Measurements from ENCODE around the gene GBE1.
"Not testable (repeated sequence)": the region's sequence is repeated elsewhere in the genome, so short reads cannot be mapped to it uniquely, and the experiment has no call there.

Gene GBE1

DNA sequence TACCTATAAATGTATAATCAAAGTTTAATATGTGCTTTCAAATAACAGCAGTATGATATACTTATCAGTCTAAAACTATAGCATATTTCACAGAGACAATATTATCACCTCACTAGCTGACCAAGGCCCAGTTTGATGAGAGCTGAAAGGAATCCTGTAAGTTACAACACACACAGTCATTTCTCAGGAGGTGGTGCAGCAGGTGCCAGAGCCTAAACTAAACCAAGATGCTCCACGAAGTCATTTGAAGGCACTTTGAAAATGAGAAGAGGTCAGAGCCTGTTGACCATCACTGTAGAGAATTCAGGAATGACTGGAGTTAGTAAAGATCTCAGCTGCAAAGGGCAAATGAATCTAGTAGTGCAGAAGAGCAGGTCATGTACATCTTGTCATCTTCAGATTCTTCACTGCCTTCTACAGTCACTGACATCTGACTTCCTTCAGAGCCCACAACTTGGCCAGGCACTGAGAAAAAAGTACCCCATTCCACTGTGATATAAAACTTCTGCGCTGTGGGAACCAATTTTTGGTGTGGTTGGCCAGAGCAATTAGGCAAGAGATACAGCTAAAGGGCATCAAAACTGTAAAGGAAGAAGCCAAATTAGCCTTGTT lies 7.9 kb downstream of the GBE1 start:
- no peak for DNase-seq

DNA sequence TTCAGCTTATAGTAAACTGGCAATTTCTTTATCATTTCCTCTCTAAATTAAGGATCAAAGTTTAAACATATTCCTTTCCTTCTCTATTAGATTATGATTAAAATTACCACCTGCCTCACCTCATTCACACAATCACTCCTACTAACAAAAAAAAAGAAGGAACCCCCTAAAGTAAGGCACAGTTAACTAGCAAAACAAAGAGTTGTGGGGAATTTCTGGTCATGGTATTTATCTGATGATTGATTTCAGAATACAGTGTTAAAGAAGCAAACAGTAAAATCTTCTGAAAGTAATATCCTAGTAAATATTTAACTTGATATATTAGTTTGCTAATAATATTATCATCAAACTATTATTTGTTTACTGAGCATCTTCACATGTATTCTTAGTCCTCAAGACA lies 8.8 kb downstream of the GBE1 start:
- no peak for DNase-seq

DNA sequence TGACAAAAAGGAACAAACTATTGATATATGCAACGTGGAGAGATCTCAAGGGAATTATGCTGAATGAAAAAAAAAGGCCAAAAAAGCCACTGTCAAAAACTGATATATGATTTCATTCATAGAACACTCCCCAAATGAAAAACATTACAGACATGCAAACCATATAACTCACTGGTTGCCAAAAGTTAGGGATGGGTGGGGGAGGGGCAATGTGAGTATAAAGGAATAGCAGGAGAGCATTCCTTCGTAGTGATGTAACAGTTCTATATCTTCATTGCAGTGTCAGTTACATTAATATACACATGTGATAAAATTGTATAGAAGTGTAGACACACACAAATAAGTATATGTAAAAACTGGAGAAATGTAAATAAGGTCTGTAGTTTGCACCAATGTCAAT lies 12.2 kb downstream of the GBE1 start:
- no peak for DNase-seq

DNA sequence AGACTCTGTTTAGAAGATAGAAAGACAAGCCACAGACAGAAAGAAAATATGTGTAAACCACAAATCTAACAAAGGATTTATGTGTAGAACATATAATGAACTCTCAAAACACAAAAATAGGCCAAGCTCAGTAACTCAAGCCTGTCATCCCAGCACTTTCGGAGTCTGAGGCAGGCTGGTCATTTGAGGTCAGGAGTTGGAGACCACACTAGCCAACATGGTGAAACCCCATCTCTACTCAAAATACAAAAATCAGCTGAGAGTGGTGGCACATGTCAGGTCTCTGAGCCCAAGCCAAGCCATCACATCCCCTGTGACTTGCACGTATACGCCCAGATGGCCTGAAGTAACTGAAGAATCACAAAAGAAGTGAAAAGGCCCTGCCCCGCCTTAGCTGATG lies 14.2 kb downstream of the GBE1 start:
- DNase-seq, result not testable (repeated sequence)

DNA sequence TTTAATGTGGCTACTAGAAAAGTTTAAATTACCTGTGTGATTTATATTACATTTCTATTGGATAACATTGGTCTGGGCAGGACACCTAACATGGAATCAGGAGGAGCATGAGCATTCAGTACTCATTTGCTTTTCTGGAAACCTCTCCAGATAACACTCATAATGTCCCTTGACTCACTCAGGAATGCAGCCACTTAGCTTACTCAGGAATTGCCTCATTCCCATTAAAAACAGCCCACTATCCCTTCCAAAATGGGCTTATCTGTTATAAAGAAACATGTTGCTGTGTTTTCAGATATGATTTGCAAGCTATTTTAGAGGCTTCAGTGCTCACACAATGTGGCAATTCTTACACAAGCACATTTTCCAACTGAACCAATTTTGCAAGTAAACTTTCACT lies 17.1 kb downstream of the GBE1 start:
- DNase-seq, result no peak

DNA sequence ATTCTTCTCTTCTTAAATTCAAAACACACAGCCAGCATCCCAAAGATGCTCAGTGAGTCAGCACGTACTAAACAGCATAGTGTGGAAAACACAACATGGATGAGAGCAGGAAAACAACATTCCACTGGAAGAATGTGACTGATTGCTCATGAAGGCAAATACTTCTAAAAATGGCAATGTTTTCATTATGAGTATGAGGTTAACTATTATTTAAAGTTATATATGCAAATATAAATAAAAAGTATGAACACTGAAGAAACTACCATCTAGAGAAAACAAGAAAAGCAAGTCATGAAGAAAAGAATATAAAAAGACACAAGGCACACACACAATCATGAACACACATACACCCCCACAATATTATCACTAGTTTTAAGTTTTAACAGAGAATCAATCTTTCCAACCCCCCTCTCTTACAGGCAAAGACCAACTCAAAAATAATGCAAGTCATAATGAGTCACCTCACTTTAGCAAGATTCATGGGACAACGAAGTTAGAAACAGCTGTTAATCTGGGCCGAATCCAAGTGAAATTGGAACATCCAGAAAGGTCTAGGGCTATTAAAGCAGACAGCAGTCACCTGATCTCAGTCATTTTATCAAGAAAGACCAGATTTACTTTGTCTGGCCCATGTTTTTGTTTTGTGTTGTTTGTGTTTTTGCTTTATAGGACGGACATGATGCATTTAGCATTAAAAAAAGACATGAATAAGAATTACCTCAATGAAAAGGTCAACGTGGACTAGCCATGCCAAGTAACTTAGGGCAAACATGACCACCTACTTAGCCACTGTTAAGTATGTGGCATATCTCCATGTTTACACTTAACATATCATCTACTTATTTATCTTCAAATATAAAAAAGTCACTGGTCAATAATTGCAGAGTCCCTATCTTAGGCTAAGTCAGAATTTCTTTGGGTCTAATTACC lies 18.1 kb downstream of the GBE1 start:
- no peak for DNase-seq

DNA sequence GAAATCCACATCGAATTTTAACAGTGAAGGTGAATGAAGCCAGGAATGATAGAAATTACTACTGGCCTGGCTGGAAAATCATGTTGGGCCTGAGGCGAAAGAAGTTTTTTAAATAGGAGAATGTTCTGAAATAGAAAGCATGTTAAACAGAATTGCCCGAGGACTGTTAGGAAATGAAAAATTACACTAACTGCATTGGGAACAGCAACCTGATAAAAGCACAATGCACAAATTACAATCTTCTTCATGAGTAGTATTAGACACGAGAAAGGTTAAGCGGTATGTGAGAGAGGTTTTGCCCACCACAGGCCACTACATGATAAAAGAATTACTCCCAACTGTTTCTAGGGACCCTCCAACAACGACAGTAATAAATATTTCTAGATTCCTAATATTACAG lies 18.9 kb downstream of the GBE1 start:
- no peak for DNase-seq

DNA sequence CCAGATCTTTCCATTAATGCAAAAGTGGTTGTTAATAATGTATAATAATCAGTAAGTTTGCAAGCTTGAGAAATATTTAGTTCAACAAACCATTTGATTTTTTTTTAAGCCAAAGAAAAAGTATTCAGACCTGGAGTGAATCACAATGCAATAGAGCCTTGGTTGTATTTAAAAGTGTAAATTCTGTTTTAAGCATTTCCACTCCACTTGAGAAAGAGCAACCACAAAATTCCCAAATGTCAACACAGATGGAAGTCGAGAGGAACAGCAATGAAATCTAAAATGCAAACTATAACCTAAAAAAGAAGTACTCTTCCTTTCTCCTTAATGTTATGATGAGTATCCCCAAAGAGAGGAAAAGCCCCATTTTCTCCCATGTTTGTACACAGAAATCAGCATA lies 20.2 kb downstream of the GBE1 start:
- DNase-seq, result no peak

DNA sequence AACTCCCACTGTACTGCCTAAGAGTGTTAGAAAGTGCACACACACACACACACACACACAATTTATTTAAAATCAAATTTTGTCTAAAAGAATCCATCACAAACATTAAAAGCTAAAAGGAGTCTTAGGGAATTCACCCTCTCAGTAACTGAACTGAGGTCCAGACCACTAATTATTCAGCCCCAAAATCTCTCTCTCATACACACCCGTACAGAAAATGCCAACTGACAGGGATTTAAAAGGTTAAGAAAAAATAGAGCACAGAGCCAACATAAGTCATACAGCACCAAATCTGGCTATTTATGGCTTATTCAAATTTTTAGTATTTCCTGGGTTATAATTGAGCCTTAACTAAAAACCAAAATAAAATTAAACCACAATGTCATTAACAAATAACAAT lies 20.7 kb downstream of the GBE1 start:
- no peak for DNase-seq

DNA sequence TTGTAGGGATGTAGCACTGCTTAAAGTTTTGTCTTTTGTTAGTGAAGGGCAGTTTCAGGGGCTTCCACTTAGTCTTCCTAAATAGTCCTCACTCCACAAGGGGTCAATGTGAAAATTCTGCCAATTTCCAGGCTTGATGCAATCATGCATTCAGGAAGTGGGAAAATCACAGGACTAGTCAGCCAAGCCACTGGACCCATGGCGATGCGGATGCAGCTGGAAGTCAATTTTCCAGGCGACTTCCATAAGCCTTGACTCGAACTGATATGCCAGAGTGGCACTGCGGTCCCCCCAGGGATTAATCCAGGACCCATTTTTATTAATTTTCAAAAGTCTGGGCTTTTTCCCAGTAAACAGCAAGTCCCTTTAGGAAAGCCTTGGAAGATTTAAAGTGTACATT lies 26.1 kb downstream of the GBE1 start:
- no peak for DNase-seq

DNA sequence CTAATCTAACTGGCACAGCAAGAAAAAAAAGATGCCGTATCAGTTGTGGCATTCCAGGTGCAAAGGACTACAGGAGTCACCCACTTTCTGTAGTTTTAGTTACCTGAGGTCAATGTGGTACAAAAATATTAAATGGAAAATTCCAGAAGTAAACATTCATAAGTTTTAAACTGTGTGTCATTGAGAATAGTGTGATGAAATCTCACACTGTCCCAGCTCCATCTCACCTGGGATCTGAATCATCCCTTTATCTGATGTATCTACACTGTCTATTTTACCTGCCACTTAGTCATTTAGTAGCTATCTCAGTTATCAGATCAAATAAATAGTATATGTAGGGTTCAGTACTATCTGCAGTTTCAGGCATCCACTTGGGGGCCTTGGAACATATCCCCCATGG lies 26.7 kb downstream of the GBE1 start:
- DNase-seq, result no peak

DNA sequence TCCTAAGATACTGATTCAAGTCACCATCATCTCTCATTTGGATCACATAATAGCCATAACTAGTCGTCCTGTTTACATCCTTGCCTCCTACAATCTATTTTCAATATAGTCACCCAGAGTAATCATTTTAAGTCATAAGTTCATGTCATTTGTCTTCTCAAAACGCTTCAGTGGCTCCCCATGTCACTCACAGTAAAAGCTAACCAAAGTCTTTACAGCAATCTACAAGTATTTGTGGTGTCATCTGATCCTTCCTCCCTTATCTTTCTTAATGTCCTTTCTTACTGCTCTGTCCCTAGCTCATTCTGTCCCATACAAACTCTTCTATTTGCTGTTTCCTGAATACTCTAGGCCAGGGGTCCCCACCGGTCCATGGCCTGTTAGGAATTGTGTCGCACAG lies 28.8 kb downstream of the GBE1 start:
- no peak for DNase-seq

DNA sequence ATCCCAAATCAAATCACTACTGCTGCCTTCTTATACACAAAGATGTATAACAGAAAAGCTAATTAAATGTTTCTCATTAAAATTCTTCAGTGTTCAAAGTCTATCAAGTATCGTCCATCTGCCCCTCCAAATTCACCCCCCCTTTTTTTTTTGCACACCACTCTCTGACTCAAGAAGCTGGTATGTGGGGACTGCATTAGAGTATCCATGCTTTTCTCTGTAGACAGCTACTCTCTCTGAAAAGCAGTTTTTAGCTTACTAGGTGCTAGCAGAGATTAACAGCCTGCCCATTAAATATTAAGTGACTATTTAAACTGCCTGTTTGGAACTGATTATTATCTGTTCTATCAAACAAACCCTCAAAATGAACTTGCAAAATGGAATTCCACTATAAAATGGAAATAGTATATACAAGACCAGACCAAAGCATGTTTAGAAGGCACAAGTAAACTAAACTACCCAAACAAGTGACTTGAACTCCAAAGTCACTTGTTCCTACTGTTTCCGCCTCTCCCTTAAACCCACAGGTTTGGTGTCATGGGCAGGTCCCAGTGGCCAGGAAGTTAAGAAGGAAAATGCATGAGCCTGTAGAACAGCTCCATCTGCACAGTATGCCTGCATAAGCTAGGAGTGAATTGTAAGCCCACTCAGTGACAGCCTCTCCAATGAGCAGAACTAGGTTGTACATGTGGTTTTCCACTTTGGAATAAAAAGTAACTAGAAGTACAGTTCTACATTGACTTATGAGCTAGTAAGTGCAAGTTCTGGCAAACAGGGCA lies 32.5 kb downstream of the GBE1 start:
- no peak for DNase-seq

DNA sequence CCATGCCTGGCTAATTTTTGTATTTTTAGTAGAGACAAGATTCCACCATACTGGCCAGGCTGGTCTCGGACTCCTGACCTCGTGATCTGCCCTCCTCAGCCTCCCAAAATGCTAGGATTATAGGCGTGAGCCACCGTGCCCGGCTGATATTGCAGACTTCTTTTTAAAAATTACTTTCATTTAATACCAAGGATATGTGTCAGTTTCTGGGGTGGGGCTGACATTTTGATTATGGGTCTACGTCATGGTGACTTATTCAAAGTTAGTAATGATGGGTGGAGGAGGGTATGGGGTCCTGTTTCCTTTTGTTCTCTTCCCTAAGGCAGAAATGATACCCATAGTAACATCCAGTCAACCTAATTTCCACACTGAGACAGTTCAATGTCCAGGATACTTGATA lies 34.7 kb downstream of the GBE1 start:
- no peak for DNase-seq

DNA sequence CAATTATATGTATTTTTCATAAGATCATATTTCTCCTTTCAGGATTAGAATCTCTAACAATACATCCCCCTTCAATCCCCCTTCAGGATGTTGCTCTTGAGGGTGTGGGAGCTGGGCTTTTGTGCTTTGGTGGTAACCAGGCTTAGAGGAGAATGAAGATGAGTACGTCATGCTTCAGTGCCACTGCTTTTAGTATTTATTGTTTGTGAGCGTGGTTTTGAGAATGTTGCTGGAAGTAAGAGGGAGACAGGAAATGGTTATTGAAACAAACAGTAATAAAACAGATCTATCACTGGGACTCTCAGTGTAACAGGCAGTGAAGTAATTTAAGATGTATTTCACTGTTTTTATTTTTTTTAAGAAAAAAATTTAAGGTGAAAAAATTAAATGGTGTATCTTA lies 35.3 kb downstream of the GBE1 start:
- DNase-seq, result no peak

DNA sequence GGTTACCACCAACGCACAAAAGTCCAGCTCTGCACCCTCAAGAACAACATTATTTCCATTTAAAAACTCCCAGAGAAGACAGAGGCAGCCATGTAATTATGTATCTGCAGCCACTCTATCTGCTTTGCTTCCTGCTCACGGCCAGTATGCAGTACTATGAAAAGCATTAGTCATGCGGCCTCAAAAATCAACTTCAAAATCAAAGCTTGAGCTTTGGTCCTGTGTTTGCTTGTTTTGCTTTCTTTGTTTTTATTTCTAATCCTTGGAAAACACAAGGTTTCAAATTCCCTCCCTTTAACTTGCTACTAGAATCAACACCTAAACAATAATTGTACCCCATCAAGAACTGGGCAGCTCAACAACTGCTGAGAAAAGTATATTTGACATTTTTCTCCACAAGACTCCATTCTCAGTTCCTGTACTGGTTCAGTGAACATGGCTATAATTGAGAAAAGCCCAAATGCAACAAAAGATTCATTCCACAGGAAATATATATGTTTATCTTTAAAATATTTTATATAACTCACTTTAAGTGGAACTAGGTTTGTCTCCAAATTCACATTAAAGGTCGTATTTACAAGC lies 37.6 kb downstream of the GBE1 start:
- DNase-seq, result peak in 4 of 58 donors; percentile 7 to 31 (median 16)

DNA sequence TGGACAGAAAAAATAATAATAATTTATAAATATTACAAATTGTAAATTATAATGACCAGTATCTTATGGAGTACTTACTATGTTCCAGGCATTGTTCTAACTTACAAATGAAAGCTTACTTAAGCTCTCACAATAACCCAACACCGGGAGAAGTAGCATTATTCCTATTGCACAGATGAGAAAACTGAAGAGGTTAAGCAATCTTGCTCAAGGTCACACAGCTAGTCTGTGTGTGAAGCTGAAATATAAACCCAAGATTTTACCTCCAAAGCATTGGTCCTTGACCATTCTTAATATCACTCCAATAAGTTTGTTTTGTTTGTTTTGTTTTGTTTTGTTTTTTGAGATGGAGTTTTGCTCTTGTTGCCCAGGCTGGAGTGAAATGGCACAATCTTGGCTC lies 43.1 kb downstream of the GBE1 start:
- DNase-seq, result no peak

DNA sequence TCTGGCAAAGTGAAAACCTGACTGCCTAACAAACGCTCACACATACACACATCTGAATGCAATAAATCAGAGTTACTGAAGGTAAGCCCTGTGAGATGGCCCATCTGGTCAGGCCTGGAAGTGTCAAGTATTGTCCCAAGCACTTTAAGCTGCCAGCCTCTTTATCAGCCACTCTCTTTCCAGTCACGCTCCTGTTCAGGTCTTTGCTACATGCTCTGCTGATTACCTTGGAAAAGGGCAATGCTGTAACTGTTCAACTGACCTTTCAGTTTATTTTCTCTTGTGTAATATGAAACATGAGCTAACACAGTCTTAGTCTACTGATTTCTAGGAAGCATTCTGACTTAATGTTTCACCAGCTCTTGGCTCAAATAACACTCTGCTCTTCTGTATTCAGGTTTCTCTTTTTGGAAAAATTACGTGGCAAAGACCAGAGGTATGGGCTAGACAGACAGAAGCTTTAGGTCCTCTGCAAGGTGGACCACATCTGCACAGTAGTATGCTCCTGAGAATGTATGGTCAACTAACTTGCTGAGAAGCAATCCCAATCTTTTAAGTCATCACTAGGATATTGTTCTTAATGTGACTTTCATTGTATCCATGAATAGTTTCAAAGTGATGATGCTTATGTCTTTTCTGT lies 44.5 kb downstream of the GBE1 start:
- DNase-seq, result no peak

DNA sequence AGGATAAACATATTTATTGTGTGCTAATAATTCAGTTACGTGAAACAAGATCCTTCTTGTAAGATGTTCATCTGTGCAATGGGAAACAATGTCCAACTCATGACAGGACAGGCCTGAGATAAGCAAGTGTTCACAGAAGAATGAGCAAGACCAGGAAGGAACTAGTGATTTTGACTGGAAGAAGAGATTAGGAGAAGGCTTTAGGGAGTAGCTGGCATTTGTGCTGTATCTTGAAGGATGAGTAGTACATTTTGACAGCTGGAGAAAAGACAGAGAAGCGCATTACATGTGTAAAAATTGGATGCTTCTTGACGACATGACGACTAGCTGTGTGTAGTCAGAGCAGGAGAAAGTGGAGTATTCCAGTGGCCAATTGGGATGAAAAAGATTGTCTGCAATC lies 48.4 kb downstream of the GBE1 start:
- DNase-seq, result no peak

DNA sequence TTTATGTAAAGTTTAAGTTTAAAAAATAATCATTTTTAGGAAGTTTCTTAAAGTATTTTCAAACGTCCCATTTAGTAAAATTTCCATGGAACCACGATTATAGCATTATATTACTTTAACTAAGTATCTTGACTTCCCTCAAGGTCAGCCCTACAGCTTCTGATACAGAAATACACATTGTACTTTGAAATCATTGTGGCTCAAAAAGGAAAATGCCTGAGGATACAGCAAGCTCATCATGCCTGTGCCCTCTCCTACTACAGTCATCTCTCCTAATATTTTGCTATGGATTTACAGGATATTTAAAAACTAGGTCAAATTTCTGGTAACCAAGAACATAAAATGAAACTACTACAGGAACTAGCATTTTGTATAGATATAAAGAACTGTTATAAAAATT lies 51.8 kb downstream of the GBE1 start:
- DNase-seq, result no peak

DNA sequence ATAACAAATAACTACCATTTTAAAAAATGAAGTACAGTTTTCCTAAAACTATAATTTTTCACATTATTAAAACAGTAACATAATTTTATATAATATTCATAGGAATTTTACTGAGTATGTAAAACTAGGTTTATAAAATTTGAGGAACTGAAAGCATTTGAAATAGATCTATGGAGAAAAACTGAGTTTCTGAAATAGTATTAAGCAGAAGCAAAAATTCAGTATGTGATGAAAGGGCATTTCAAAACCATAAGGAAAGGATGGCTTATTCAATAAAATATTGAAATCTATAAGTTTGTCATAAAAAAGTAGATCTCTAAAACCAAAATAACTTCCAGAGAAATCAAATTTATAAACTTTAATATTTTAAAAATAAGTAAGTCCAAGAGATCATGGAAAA lies 53.4 kb downstream of the GBE1 start:
- no peak for DNase-seq
